T-helper 2 cell (primary cell): Measurements from ENCODE around the gene DZIP1L.
A peak's percentile ranks its signal among the peaks of the same experiment; 100 is the strongest.

Experiments used
- DNase-seq, 5 experiments: peaks; one replicate each; pipeline versions ENCODE4 v3.0.0 to v3.0.0-alpha.2; 2012 to 2022

Gene DZIP1L

GRCh38 chr3:138068579-138069174, 46.7 kb downstream of the DZIP1L start:
- DNase-seq: peak; percentile 12 to 76 (median 60)

GRCh38 chr3:138068046-138068445, 47.4 kb downstream of the DZIP1L start:
- DNase-seq: no peak

- DNase-seq: no peak
These were observed 48.4 kb downstream of the DZIP1L start for GRCh38 chr3:138066972-138067371.

- peak in 1 of 5 experiments; percentile 94 for DNase-seq
These were observed 49.0 kb downstream of the DZIP1L start for GRCh38 chr3:138066383-138066782.

- DNase-seq: peak in 1 of 5 experiments; percentile 64
These were observed 49.5 kb downstream of the DZIP1L start for GRCh38 chr3:138065949-138066348.

GRCh38 chr3:138063416-138063815, 52.0 kb downstream of the DZIP1L start:
- no peak for DNase-seq

GRCh38 chr3:138062626-138063025, 52.8 kb downstream of the DZIP1L start:
- DNase-seq: no peak

- no peak for DNase-seq
These were observed 53.4 kb downstream of the DZIP1L start for GRCh38 chr3:138062037-138062436.

GRCh38 chr3:138060792-138061191, 54.6 kb downstream of the DZIP1L start:
- no peak for DNase-seq

GRCh38 chr3:138059261-138059660, 56.1 kb downstream of the DZIP1L start:
- DNase-seq: no peak

GRCh38 chr3:138057384-138057783, 58.0 kb downstream of the DZIP1L start:
- no peak for DNase-seq

GRCh38 chr3:138054057-138054456, 61.4 kb downstream of the DZIP1L start:
- DNase-seq: no peak

- peak in 1 of 5 experiments; percentile 19 for DNase-seq
These were observed 63.2 kb downstream of the DZIP1L start for GRCh38 chr3:138051947-138052802.

- no peak for DNase-seq
These were observed 66.1 kb downstream of the DZIP1L start for GRCh38 chr3:138049157-138049919.

GRCh38 chr3:138047596-138048158, 67.7 kb downstream of the DZIP1L start:
- DNase-seq: no peak

- no peak for DNase-seq
These were observed 68.5 kb downstream of the DZIP1L start for GRCh38 chr3:138046955-138047354.

GRCh38 chr3:138046085-138046484, 69.3 kb downstream of the DZIP1L start:
- no peak for DNase-seq

GRCh38 chr3:138043266-138044029, 72.0 kb downstream of the DZIP1L start:
- no peak for DNase-seq

- no peak for DNase-seq
These were observed 73.4 kb downstream of the DZIP1L start for GRCh38 chr3:138042043-138042442.

GRCh38 chr3:138038725-138039462, 76.5 kb downstream of the DZIP1L start:
- no peak for DNase-seq

GRCh38 chr3:138036572-138036971, 78.8 kb downstream of the DZIP1L start:
- DNase-seq: no peak

GRCh38 chr3:138034918-138035317, 80.5 kb downstream of the DZIP1L start:
- no peak for DNase-seq
